HEK293 (cell line): Measurements from ENCODE around the gene ACER3.

Experiments used
- BCL11B ChIP-seq: fragments of 450-650 bp; formaldehyde crosslinking; IDR thresholded peaks from 2 replicates; pipeline ENCODE4 v1.5.1; 2016; ENCODE audit warnings: low read depth, missing biosample characterization, missing genetic modification characterization
- GLI4 ChIP-seq: fragments of 450-650 bp; formaldehyde crosslinking; IDR thresholded peaks from 2 replicates; pipeline ENCODE4 v1.5.1; 2016; ENCODE audit warnings: missing biosample characterization, missing genetic modification characterization
- HOXA7 ChIP-seq: sonication (generic); formaldehyde crosslinking; IDR thresholded peaks from 2 replicates; pipeline ENCODE4 v1.8.1; 2022; ENCODE audit warnings: missing genetic modification reagents, borderline replicate concordance
- KLF10 ChIP-seq: fragments of 450-650 bp; IDR thresholded peaks from 2 replicates; pipeline ENCODE4 v1.5.1; 2018; ENCODE audit warnings: missing biosample characterization, mild to moderate bottlenecking, missing genetic modification characterization
- MZF1 ChIP-seq: fragments of 450-650 bp; formaldehyde crosslinking; IDR thresholded peaks from 2 replicates; pipeline ENCODE4 v1.5.1; 2017; ENCODE audit warnings: missing biosample characterization, missing genetic modification characterization, borderline replicate concordance
- ZBTB21 ChIP-seq: fragments of 450-650 bp; formaldehyde crosslinking; IDR thresholded peaks from 2 replicates; pipeline ENCODE4 v1.5.1; 2017; ENCODE audit warnings: missing biosample characterization, missing genetic modification characterization
- ZBTB44 ChIP-seq: fragments of 450-650 bp; IDR thresholded peaks from 2 replicates; pipeline ENCODE4 v1.5.1; 2018; ENCODE audit warnings: missing biosample characterization, mild to moderate bottlenecking, missing genetic modification characterization
- ZBTB8A ChIP-seq: fragments of 450-650 bp; formaldehyde crosslinking; IDR thresholded peaks from 2 replicates; pipeline ENCODE4 v1.5.1; 2016; ENCODE audit warnings: missing biosample characterization, missing genetic modification characterization
- ZNF112 ChIP-seq: fragments of 450-650 bp; formaldehyde crosslinking; IDR thresholded peaks from 2 replicates; pipeline ENCODE4 v1.5.0; 2017; ENCODE audit warnings: missing biosample characterization, missing genetic modification characterization
- ZNF132 ChIP-seq: fragments of 450-650 bp; formaldehyde crosslinking; IDR thresholded peaks from 2 replicates; pipeline ENCODE4 v1.5.1; 2017; ENCODE audit warnings: missing biosample characterization, missing genetic modification characterization, borderline replicate concordance
- ZNF174 ChIP-seq: fragments of 450-650 bp; formaldehyde crosslinking; IDR thresholded peaks from 2 replicates; pipeline ENCODE4 v1.5.0; 2017; ENCODE audit warnings: missing biosample characterization, mild to moderate bottlenecking, missing genetic modification characterization
- ZNF175 ChIP-seq: fragments of 450-650 bp; formaldehyde crosslinking; IDR thresholded peaks from 2 replicates; pipeline ENCODE4 v1.5.1; 2016; ENCODE audit warnings: missing biosample characterization, missing genetic modification characterization
- ZNF221 ChIP-seq: fragments of 450-650 bp; formaldehyde crosslinking; IDR thresholded peaks from 2 replicates; pipeline ENCODE4 v1.5.1; 2017; ENCODE audit warnings: missing biosample characterization, missing genetic modification characterization, borderline replicate concordance
- ZNF266 ChIP-seq: fragments of 450-650 bp; formaldehyde crosslinking; IDR thresholded peaks from 2 replicates; pipeline ENCODE4 v1.5.1; 2016; ENCODE audit warnings: missing biosample characterization, missing genetic modification characterization, low read depth
- ZNF404 ChIP-seq: fragments of 450-650 bp; formaldehyde crosslinking; IDR thresholded peaks from 2 replicates; pipeline ENCODE4 v1.5.1; 2017; ENCODE audit warnings: missing biosample characterization, missing genetic modification characterization
- ZNF416 ChIP-seq: fragments of 450-650 bp; formaldehyde crosslinking; IDR thresholded peaks from 2 replicates; pipeline ENCODE4 v1.5.1; 2016; ENCODE audit warnings: missing biosample characterization, missing genetic modification characterization
- ZNF449 ChIP-seq: fragments of 450-650 bp; formaldehyde crosslinking; IDR thresholded peaks from 2 replicates; pipeline ENCODE4 v1.5.1; 2017; ENCODE audit warnings: missing biosample characterization, mild to moderate bottlenecking, missing genetic modification characterization, moderate library complexity
- ZNF501 ChIP-seq: fragments of 450-650 bp; formaldehyde crosslinking; IDR thresholded peaks from 2 replicates; pipeline ENCODE4 v1.5.1; 2016; ENCODE audit warnings: missing biosample characterization, missing genetic modification characterization
- ZNF529 ChIP-seq: fragments of 450-650 bp; formaldehyde crosslinking; IDR thresholded peaks from 2 replicates; pipeline ENCODE4 v1.5.1; 2017; ENCODE audit warnings: missing genetic modification characterization, missing biosample characterization; ENCODE audit not compliant: insufficient replicate concordance
- ZNF530 ChIP-seq: fragments of 450-650 bp; formaldehyde crosslinking; IDR thresholded peaks from 2 replicates; pipeline ENCODE4 v1.5.1; 2016; ENCODE audit warnings: low read depth, missing biosample characterization, missing genetic modification characterization
- ZNF558 ChIP-seq: fragments of 450-650 bp; formaldehyde crosslinking; IDR thresholded peaks from 2 replicates; pipeline ENCODE4 v1.5.1; 2016; ENCODE audit warnings: missing biosample characterization, missing genetic modification characterization
- ZNF560 ChIP-seq: fragments of 450-650 bp; formaldehyde crosslinking; IDR thresholded peaks from 2 replicates; pipeline ENCODE4 v1.5.1; 2017; ENCODE audit warnings: missing biosample characterization, missing genetic modification characterization, borderline replicate concordance
- ZNF561 ChIP-seq: fragments of 450-650 bp; IDR thresholded peaks from 2 replicates; pipeline ENCODE4 v1.5.1; 2018; ENCODE audit warnings: missing biosample characterization, missing genetic modification characterization, borderline replicate concordance
- ZNF580 ChIP-seq: fragments of 450-650 bp; formaldehyde crosslinking; IDR thresholded peaks from 2 replicates; pipeline ENCODE4 v1.5.1; 2016; ENCODE audit warnings: missing biosample characterization, missing genetic modification characterization
- ZNF585B ChIP-seq: fragments of 450-650 bp; formaldehyde crosslinking; IDR thresholded peaks from 2 replicates; pipeline ENCODE4 v1.5.1; 2016; ENCODE audit warnings: missing biosample characterization, missing genetic modification characterization
- ZNF624 ChIP-seq: fragments of 450-650 bp; formaldehyde crosslinking; IDR thresholded peaks from 2 replicates; pipeline ENCODE4 v1.5.1; 2017; ENCODE audit warnings: missing biosample characterization, missing genetic modification characterization
- ZNF645 ChIP-seq: fragments of 450-650 bp; formaldehyde crosslinking; IDR thresholded peaks from 2 replicates; pipeline ENCODE4; 2016; ENCODE audit warnings: missing biosample characterization, missing genetic modification characterization
- ZNF701 ChIP-seq: fragments of 450-650 bp; formaldehyde crosslinking; IDR thresholded peaks from 2 replicates; pipeline ENCODE4 v1.5.1; 2016; ENCODE audit warnings: missing biosample characterization, missing genetic modification characterization
- ZNF830 ChIP-seq: fragments of 450-650 bp; IDR thresholded peaks from 2 replicates; pipeline ENCODE4 v1.5.0; 2018; ENCODE audit warnings: missing biosample characterization, missing genetic modification characterization, low read depth, mild to moderate bottlenecking, moderate library complexity
- ZXDB ChIP-seq: fragments of 450-650 bp; formaldehyde crosslinking; IDR thresholded peaks from 2 replicates; pipeline ENCODE4 v1.5.1; 2016; ENCODE audit warnings: missing biosample characterization, missing genetic modification characterization

The ACER3 gene

GRCh38 chr11:76859708-76860227 is 950 bp upstream of the ACER3 start (continued):
- TF ChIP-seq ZNF449 (tag by site-specific recombination) (no peak), GLI4 (tag by site-specific recombination) (no peak), ZNF701 (tag by site-specific recombination) (no peak), ZNF624 (tag by site-specific recombination) (no peak), ZNF112 (no peak), KLF10 (tag by site-specific recombination) (no peak), ZNF529 (tag by site-specific recombination) (peak; percentile 54), ZNF530 (0 out of 2 replicates have a peak, but pooled peaks have one; percentile 9), ZNF404 (tag by site-specific recombination) (0 out of 2 replicates have a peak, but pooled peaks have one; percentile 71), ZNF174 (tag by site-specific recombination) (no peak), ZNF175 (tag by site-specific recombination) (no peak), ZNF645 (tag by site-specific recombination) (no peak), ZNF501 (tag by site-specific recombination) (0 out of 2 replicates have a peak, but pooled peaks have one; percentile 23), ZNF830 (tag by site-specific recombination) (no peak), ZXDB (tag by site-specific recombination) (peak; percentile 34; the same call in 1 of the 2 replicates), ZBTB8A (tag by site-specific recombination) (peak; percentile 62), ZNF561 (tag by site-specific recombination) (no peak), ZNF221 (tag by site-specific recombination) (no peak), ZBTB21 (tag by site-specific recombination) (0 out of 2 replicates have a peak, but pooled peaks have one; percentile 22), HOXA7 (no peak), ZNF132 (no peak), MZF1 (tag by site-specific recombination) (no peak), ZNF558 (tag by site-specific recombination) (peak; percentile 32; the same call in 1 of the 2 replicates), ZNF585B (tag by site-specific recombination) (no peak), ZBTB44 (tag by site-specific recombination) (no peak), ZNF580 (tag by site-specific recombination) (0 out of 2 replicates have a peak, but pooled peaks have one; percentile 54), ZNF560 (0 out of 2 replicates have a peak, but pooled peaks have one; percentile 46), ZNF266 (tag by site-specific recombination) (peak; percentile 52; the same call in 1 of the 2 replicates), ZNF416 (no peak), BCL11B (tag by site-specific recombination) (no peak)
- TF ChIP-seq, all 188 proteins: peak for 29
